SK-N-MC (cell line): Measurements from ENCODE around the gene GNG12.

Experiments used
- EZH2 ChIP-seq: fragments of 200-600 bp; sonication (generic); IDR thresholded peaks from one replicate; pipeline ENCODE4 v1.6.1; 2017; ENCODE audit warnings: antibody characterized with exemption
- FOXP2 ChIP-seq: optimal IDR thresholded peaks from 2 replicates; pipeline ENCODE3; 2011; ENCODE audit warnings: mild to moderate bottlenecking, moderate library complexity; ENCODE audit not compliant: insufficient read depth; ENCODE audit errors: extremely low read length, control extremely low read depth
- POLR2AphosphoS5 ChIP-seq: IDR thresholded peaks from 2 replicates; pipeline ENCODE4 v1.6.1; 2012; ENCODE audit warnings: mild to moderate bottlenecking, low read depth, low read length, borderline replicate concordance

DNA sequence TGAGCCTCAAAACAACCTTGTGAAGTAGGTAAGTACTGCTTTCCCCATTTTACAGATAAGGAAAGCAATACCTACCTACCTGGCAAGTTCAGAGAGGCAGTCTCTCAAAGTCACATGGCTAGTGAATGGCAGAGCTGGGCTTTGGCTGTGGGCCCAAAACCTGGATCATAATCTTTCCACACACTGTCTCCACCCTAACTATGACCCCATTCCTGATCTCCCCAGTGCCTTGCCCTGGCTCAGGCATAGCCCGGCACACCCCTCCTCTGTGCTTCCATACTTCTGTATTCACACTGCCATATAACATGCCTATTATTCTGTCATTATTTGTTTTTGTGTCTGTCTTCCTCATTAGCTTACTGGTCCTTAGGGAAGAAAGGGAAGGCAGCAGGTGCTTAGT is 15.9 kb downstream of the GNG12 start:
- no peak for TF ChIP-seq EZH2
- no peak for TF ChIP-seq POLR2AphosphoS5
- TF ChIP-seq FOXP2: no peak
